Mononuclear cell (primary cell): ENCODE measurements around the gene ABHD10. TPM values are rescaled to one million over a fixed set of nuclear protein-coding genes. Genes with fewer than 3 reads are reported as not detected.
"Not testable (repeated sequence)": the region's sequence is repeated elsewhere in the genome, so short reads cannot be mapped to it uniquely, and the experiment has no call there.

Experiments
- H3K27me3 ChIP-seq: 2 replicates; pipeline ENCODE4 v1.6.0; 2011; ENCODE audit warnings: low read length, control low read depth; ENCODE audit not compliant: insufficient read depth
- H3K4me1 ChIP-seq: 2 replicates; pipeline ENCODE4 v1.5.1; 2011; ENCODE audit warnings: mild to moderate bottlenecking, low read length, control low read depth; ENCODE audit not compliant: insufficient read depth
- H3K4me3 ChIP-seq: 2 replicates; pipeline ENCODE4 v1.5.1; 2011; ENCODE audit warnings: mild to moderate bottlenecking, low read length, moderate library complexity
- H3K9me3 ChIP-seq: 2 replicates; pipeline ENCODE4 v1.5.1; 2011; ENCODE audit warnings: low read depth, mild to moderate bottlenecking, control low read depth, low read length
- total RNA-seq: library from RNA; depleted of rRNA; stranded (reverse); fragments of >200 nt; gene quantifications from one replicate; pipeline ENCODE4 v1.2.3, GENCODE V29; 2012

ABHD10 gene
- total RNA-seq, 1 donor, result 27.3 TPM

DNA sequence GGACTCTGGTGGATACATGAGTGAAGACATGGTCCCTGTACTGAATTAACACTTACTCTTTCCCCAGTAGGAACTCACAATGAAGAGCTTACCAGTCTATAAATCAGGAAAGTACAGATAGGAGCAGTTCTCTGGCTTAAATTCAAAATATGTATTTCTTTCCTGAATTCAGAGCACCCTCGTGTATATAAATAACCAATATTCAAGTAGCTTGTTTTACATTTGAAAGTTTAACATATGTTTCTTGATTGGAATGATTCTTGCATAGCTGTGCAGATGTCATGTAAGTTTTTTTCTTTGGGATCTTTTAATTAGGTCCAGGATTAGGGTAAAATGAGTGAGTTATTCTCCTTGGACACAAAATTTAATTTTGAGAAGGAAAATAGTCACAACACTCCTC, 40.9 kb downstream of the ABHD10 start:
- H3K9me3 ChIP-seq, result no peaks in the 10 kb centered on the region
- H3K4me1 ChIP-seq, result no peaks in the 10 kb centered on the region
- no peak overlapping the region for H3K4me3 ChIP-seq
- no peaks in the 10 kb centered on the region for H3K27me3 ChIP-seq

DNA sequence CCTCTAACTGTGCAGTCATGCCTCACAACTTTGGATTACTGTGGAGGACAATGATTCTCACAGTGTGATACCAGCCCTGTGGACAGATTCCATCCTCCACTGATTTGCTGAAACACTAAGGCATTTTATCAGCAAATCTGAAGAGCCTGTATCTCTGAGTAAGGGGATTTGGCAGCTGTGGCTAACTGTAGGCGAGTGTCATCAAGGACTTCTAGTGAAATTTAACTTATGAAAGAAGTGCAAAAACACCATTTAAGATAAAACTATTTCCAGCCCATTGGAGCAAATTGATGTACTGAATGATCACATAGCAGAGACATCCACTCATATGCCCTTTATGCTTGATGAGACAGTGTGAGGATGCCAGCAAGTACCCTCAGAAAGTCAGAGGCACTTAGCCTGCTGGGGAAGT, 41.9 kb downstream of the ABHD10 start:
- no peaks in the 10 kb centered on the region for H3K4me1 ChIP-seq
- no peaks in the 10 kb centered on the region for H3K9me3 ChIP-seq
- H3K27me3 ChIP-seq, result no peaks in the 10 kb centered on the region
- H3K4me3 ChIP-seq, result no peak overlapping the region

DNA sequence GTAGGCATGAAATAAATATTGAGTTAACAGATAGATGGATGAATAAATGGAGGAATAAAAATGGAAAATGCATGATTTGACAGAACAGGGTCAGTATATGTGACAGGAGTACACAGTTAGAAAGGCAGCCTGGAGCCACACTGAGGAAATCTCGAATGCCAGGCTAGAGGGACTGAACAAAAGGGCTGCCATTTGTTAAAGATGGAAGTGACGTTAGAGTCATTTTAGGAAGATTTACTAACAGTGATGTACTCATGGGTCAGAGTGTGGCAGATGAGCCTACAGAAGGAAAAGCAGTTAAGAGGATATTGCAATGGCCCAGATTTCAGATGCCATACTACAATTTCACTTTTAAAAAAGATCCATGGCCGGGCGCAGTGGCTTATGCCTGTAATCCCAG, 48.3 kb downstream of the ABHD10 start:
- H3K9me3 ChIP-seq, result no peaks in the 10 kb centered on the region
- H3K27me3 ChIP-seq, result no peaks in the 10 kb centered on the region
- no peaks in the 10 kb centered on the region for H3K4me1 ChIP-seq
- no peak overlapping the region for H3K4me3 ChIP-seq

GRCh38 chr3:112027826-112028225, 49.0 kb downstream of the ABHD10 start:
- Histone ChIP-seq H3K27me3 (no peaks in the 10 kb centered on the region), H3K4me1 (no peaks in the 10 kb centered on the region), H3K9me3 (no peaks in the 10 kb centered on the region), H3K4me3 (no peak overlapping the region)

DNA sequence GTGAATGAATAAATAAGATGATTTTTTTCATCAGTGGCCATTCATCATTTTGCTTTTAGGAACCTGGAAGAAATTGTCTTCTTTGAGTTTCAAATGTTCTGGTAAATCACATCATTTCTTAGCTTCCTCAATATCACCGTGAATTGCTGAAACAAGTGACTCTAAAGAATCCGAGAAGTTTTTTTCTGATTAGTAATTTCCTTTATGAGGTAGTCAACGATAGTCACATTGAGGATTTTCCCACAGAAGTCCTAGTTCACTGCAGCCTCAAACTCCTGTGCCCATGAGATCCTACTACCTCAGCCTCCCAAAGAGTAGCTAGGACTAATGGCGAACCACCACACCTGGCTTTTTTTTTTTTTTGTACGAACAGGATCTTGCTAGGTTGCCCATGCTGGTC, 52.1 kb downstream of the ABHD10 start:
- no peaks in the 10 kb centered on the region for H3K4me1 ChIP-seq
- H3K4me3 ChIP-seq, result no peak overlapping the region
- H3K9me3 ChIP-seq, result no peaks in the 10 kb centered on the region
- H3K27me3 ChIP-seq, result no peaks in the 10 kb centered on the region

DNA sequence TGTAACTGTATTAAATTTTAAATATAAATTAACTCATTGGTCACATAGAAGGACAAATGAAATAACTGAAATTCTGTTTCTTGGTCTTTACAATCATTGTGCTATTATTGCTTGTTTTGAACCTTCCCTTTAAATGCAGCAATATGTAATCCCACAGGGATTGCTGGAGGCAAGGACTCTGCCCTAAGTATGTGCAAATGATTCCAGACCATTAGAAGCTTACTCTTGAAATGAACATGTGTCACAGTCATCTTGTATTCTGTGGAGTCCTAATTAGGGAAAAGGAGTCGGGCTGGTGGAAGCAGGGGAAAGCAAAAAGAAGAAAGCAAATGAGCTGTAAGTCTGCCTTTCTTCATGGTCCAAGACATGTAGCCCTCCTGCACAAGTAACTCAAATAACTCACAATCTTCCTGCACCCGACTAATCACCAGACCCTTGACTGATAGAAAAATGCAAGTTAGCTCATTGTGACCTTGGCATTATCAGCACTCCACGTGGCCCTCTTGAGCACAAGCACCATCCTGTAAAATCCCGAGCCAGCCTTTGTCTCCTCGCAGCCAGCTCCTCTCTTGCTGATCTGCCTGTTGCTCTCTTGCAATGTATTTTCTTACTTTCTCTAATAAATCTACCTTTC, 53.4 kb downstream of the ABHD10 start:
- no peaks in the 10 kb centered on the region for H3K9me3 ChIP-seq
- H3K4me1 ChIP-seq, result no peaks in the 10 kb centered on the region
- no peak overlapping the region for H3K4me3 ChIP-seq
- no peaks in the 10 kb centered on the region for H3K27me3 ChIP-seq

DNA sequence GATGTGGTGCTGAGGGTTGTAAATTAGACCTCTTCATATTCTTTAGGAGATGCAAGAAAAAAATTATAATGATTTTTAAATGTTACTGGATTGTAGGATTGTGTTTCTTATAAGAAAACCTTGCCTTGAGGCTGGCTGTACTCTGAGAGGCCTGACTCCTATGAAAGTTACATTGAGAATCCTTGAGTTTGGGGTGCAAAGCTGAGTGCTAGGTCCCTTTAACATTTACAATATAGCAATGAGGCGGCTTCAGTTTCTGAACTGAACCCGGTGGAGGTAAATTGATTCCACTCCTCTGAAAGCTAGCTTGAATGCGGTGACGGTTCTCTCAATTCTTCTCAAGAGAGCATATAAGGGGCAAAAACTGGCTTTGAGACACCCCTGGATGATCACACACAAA, 55.6 kb downstream of the ABHD10 start, which contains the start of gene TMPRSS7:
TSS of gene TMPRSS7 (plus strand) at position 301 of the 400 bp plus-strand sequence. CDS start 110 bp downstream, outside the sequence.
- H3K27me3 ChIP-seq, result no peaks in the 10 kb centered on the region
- H3K4me3 ChIP-seq, result no peak within 1 kb of the TSS
- no peaks in the 10 kb centered on the region for H3K9me3 ChIP-seq

DNA sequence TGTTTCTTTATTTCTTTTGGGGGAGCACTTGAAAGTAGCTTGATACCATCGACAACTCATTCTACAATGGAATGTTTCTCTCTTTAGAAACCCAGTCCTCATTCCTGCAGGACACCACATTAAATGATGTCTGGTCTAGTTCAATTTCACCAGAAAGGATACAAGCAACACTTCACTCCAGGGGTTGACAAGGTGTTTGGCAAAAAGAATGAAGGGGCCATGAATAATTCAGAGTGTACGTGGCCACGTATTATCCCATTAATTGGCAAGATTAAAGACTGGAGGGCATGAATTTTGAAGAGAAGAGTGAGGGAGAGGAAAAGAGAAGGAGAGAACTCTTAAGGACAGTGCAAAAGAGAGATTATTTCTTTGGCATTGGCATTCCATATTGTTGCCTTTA, 56.4 kb downstream of the ABHD10 start:
- Histone ChIP-seq H3K27me3 (no peaks in the 10 kb centered on the region), H3K9me3 (no peaks in the 10 kb centered on the region), H3K4me1 (no peaks in the 10 kb centered on the region), H3K4me3 (no peak overlapping the region)

More for the DNA sequence above, 55.6 kb downstream of the ABHD10 start, which contains the start of gene TMPRSS7:
- no peaks in the 10 kb centered on the region for H3K4me1 ChIP-seq

GRCh38 chr3:112037194-112037593, 58.4 kb downstream of the ABHD10 start:
- H3K9me3 ChIP-seq, H3K4me3 ChIP-seq, H3K27me3 ChIP-seq, H3K4me1 ChIP-seq: not testable (repeated sequence)

DNA sequence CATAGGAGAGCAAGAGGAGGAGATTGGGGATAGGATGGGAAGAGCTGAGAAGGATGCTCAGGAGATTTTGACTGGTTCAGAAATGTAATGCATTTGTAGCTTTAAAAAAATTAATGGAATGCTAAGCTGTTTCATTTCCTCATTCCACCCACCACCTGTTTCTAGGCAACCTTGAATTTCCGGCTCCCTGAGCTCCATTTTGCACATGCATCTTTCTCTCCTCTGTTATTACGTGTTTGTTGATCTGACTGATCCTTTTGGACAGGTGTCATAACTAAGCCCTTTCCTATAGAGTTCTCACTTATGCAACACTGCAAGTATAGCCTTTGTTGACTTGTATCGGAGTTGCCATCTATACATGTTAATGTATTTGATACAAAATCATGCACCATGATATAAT, 60.0 kb downstream of the ABHD10 start:
- no peaks in the 10 kb centered on the region for H3K27me3 ChIP-seq
- no peaks in the 10 kb centered on the region for H3K9me3 ChIP-seq
- H3K4me1 ChIP-seq, result no peaks in the 10 kb centered on the region
- no peak overlapping the region for H3K4me3 ChIP-seq

- no peak overlapping the region for H3K4me3 ChIP-seq
- H3K9me3 ChIP-seq, result no peaks in the 10 kb centered on the region
- no peaks in the 10 kb centered on the region for H3K4me1 ChIP-seq
- no peaks in the 10 kb centered on the region for H3K27me3 ChIP-seq
Measured at GRCh38 chr3:112041321-112041720, 62.5 kb downstream of the ABHD10 start.

DNA sequence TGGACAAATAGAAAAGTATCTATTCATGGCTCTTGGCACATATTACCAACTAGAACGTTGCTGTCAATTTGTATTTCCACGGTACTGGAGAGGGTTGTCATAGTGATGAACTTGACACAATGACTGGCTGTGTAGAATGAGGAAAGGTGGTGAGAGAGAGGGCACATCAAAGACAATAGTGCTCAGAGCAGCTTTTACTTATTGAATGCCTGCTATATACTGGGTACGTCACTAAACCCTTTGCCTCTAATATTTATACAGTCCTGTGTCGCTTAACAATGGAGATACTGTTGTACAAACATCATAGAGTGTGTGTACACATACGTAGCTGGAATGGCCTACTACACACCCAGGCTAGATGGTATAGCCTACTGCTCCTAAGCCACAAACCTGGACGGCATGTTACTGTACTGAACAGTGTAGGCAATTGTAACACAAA, 64.0 kb downstream of the ABHD10 start:
- no peaks in the 10 kb centered on the region for H3K4me1 ChIP-seq
- no peak overlapping the region for H3K4me3 ChIP-seq

More for the DNA sequence above, 64.0 kb downstream of the ABHD10 start:
- H3K27me3 ChIP-seq, result no peaks in the 10 kb centered on the region
- no peaks in the 10 kb centered on the region for H3K9me3 ChIP-seq

Other genes starting within 250 kb of the ABHD10 start
- gene PHLDB2, start 119.8 kb upstream of the ABHD10 start, total RNA-seq, result 14.1 TPM
- not detected for gene TAGLN3, start 19.9 kb downstream of the ABHD10 start, total RNA-seq
- not detected for gene TMPRSS7, start 55.7 kb downstream of the ABHD10 start, total RNA-seq
- gene C3orf52, start 107.4 kb downstream of the ABHD10 start, total RNA-seq, result 1.3 TPM
- gene GCSAM, start 154.2 kb downstream of the ABHD10 start, total RNA-seq, result 6.4 TPM